ENCODE data around the gene MAML2. TPM values are rescaled to one million over a fixed set of nuclear protein-coding genes. Genes with fewer than 3 reads are reported as not detected.
A peak's percentile ranks its signal among the peaks of the same experiment; 100 is the strongest.

MAML2 gene
- total and polyA plus RNA-seq, 2 of the 13 experiments (the other 11 are each of a cell fraction or from before 2014, with no cell fraction given), result 2.3 to 25.9 TPM

DNA sequence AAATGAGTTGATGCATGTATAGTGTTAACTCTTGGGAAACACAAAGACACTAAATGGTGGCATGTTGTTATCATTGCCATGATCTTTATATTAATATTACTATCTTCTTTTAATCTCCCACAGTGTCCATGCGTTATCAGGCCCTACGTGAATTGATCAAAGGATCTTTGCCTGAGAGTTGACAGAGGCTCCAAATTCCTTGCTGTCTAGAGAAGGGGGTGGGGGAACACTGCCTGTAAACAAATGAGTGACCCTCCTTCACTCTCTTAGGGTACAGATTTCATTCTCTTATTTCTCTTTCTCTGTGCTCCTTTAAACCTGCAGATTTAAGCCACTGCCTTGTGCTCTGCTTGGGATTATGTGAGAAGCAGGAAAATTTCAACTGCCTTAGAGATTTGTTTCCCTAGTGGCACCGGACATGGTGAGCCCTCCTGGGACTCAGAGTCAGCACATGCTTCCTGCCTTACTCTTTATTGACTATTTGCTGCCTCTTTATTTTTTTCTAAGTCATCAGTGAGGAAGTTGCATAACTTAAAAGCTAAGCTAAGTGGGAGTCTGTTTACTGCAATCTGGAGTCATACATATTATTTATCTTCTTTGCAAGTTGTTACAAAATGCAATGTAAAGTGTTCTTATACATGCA, 122.9 kb downstream of the MAML2 start (continued):
- TF ChIP-seq ZNF556 (CRISPR knock-in tag; IDR thresholded peaks at IDR 0.05; ENCODE audit: borderline replicate concordance), result 0 out of 2 replicates have a peak, but pooled peaks have one; percentile 25
- TF ChIP-seq MZF1 (CRISPR knock-in tag; IDR thresholded peaks at IDR 0.05; ENCODE audit: borderline replicate concordance), result no peak
- TF ChIP-seq ZNF121 (CRISPR knock-in tag; IDR thresholded peaks at IDR 0.05), result no peak
- no peak for TF ChIP-seq ZNF558 (CRISPR knock-in tag; IDR thresholded peaks at IDR 0.05; ENCODE audit: borderline replicate concordance)
- no peak for TF ChIP-seq PLRG1 (conservative IDR thresholded peaks at IDR 0.05)
- no peak for TF ChIP-seq MXD4 (CRISPR knock-in tag; IDR thresholded peaks at IDR 0.05)
- TF ChIP-seq ZNF10 (CRISPR knock-in tag; IDR thresholded peaks at IDR 0.05; ENCODE audit: borderline replicate concordance, low read depth), result no peak
- 0 out of 2 replicates have a peak, but pooled peaks have one; percentile 43 for TF ChIP-seq THAP11 (CRISPR knock-in tag; IDR thresholded peaks at IDR 0.05)
- TF ChIP-seq ZFAT (CRISPR knock-in tag; conservative IDR thresholded peaks at IDR 0.05), result no peak
- TF ChIP-seq PCBP1 (IDR thresholded peaks at IDR 0.05; ENCODE audit: borderline replicate concordance, low read depth, low read length), result no peak
- no peak for TF ChIP-seq ZBTB2 (CRISPR knock-in tag; IDR thresholded peaks at IDR 0.05; ENCODE audit: low read depth)
- TF ChIP-seq HNF1A (IDR thresholded peaks at IDR 0.05; ENCODE audit: low read depth), result peak; percentile 18; the same call in 1 of the 2 replicates
- no peak for TF ChIP-seq HNF1A (CRISPR knock-in tag; IDR thresholded peaks at IDR 0.05; ENCODE audit: borderline replicate concordance)
- no peak for TF ChIP-seq PRMT3 (CRISPR knock-in tag; IDR thresholded peaks at IDR 0.05; ENCODE audit: borderline replicate concordance, low read depth)
- TF ChIP-seq NR2C2 (CRISPR knock-in tag; IDR thresholded peaks at IDR 0.05; ENCODE audit: borderline replicate concordance), result no peak
- no peak for TF ChIP-seq SOX6 (IDR thresholded peaks at IDR 0.05)
- peak; percentile 68; the same call in 1 of the 2 replicates for TF ChIP-seq SOX6 (CRISPR knock-in tag; IDR thresholded peaks at IDR 0.05)
- TF ChIP-seq ZKSCAN8 (CRISPR knock-in tag; IDR thresholded peaks at IDR 0.05; ENCODE audit: borderline replicate concordance), result 0 out of 2 replicates have a peak, but pooled peaks have one; percentile 24
- TF ChIP-seq ZNF230 (CRISPR knock-in tag; IDR thresholded peaks at IDR 0.05), result no peak
- TF ChIP-seq RAD21 (CRISPR knock-in tag; IDR thresholded peaks at IDR 0.05), result no peak
- TF ChIP-seq MYPOP (CRISPR knock-in tag; IDR thresholded peaks at IDR 0.05), result no peak
- no peak for TF ChIP-seq ESRRA (CRISPR knock-in tag; IDR thresholded peaks at IDR 0.05; ENCODE audit: low read depth)
- TF ChIP-seq TFE3 (CRISPR knock-in tag; IDR thresholded peaks at IDR 0.05), result peak; percentile 50; the same call in 1 of the 2 replicates
